Activated CD8-positive, alpha-beta T cell treated with anti-CD3 and anti-CD28 coated beads for 36 hours (primary cell): ENCODE measurements around the gene CD40LG. TPM values are rescaled to one million over a fixed set of nuclear protein-coding genes. Genes with fewer than 3 reads are reported as not detected.
A peak's percentile ranks its signal among the peaks of the same experiment; 100 is the strongest.

ENCODE experiments used
- ATAC-seq: fragments of 200-7000 bp; cut with Tn5 transposase; one replicate; pipeline ENCODE4 v1.10.0; 2021; ENCODE audit warnings: mild to moderate bottlenecking, moderate library complexity
- CTCF ChIA-PET: fragments of 350-600 bp; sonication (Branson Sonifier 250); formaldehyde crosslinking; loops from one replicate; lab custom pipeline; 2021; ENCODE audit warnings: antibody characterized with exemption; lab: Charles Lee
- POLR2A ChIA-PET: fragments of 350-600 bp; sonication (Branson Sonifier 250); formaldehyde crosslinking; loops from one replicate; lab custom pipeline; 2021; ENCODE audit warnings: antibody characterized with exemption; lab: Charles Lee
- DNase-seq: peaks from one replicate; pipeline ENCODE4 v3.0.0-alpha.2; 2020
- H3K27ac Mint-ChIP-seq: one replicate; pipeline ENCODE4 v1.8.0; 2021; ENCODE audit warnings: mild to moderate bottlenecking, mixed read lengths
- H3K27me3 Mint-ChIP-seq: one replicate; pipeline ENCODE4 v1.8.0; 2021; ENCODE audit warnings: mixed read lengths
- H3K36me3 Mint-ChIP-seq: one replicate; pipeline ENCODE4 v1.8.0; 2021; ENCODE audit warnings: low read depth, mixed read lengths
- H3K4me1 Mint-ChIP-seq: one replicate; pipeline ENCODE4 v1.8.0; 2021; ENCODE audit warnings: low read depth, mixed read lengths
- H3K4me3 Mint-ChIP-seq: one replicate; pipeline ENCODE4 v1.8.0; 2021; ENCODE audit warnings: mild to moderate bottlenecking, moderate library complexity, mixed read lengths
- H3K9me3 Mint-ChIP-seq: one replicate; pipeline ENCODE4 v1.8.0; 2021; ENCODE audit warnings: mixed read lengths
- intact Hi-C: fragments of 100-400 bp; cut with micrococcal nuclease; formaldehyde crosslinking; loops from one replicate; pipeline ENCODE4 v1.10.0; 2022
- total RNA-seq, 2 experiments: library from RNA; stranded (reverse); gene quantifications; one replicate each; pipeline ENCODE4 v1.2.3, GENCODE V29; 2021
- TF ChIP-seq, protein P1 (sequence below): fragments of 200-600 bp; IDR thresholded peaks from one replicate; pipeline ENCODE4 v1.8.0; 2022; ENCODE audit warnings: antibody characterized with exemption, mild to moderate bottlenecking

Gene CD40LG
- total RNA-seq, 2 experiments from 2014 or later: 2.6 to 3.1 TPM

DNA sequence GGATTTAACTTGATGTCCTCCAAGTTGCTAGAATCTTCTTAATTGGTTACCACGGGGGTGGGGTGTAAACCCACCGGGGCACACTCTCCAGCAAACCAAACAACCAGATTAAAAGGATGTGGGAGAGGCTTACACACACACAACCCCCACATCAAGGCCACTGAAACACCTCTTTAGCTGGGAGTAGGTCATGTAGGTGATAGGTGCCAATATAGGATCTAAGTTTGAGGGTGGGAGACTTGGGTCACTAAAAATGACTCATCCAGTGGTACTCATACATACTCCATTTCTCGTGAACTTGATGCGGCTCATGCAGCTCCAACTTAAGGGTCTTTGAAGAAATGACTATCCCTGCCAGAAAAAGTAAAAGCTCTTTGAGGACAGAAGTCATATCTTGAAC is 20.5 kb upstream of the CD40LG start:
- ChIA-PET CTCF (interaction anchor here (0.9 to 1.8 kb wide), 4 partner anchors 8 to 50 kb away, joined by 3 to 4 read pairs (median 4); no protein-coding TSS in a partner anchor), POLR2A (interaction anchor here (0.8 to 2.5 kb wide), 3 partner anchors 10 to 43 kb away, joined by 3 to 8 read pairs (median 5); no protein-coding TSS in a partner anchor)
- peak; percentile 82 for ATAC-seq
- Mint-ChIP-seq H3K4me1 (peaks cover 83% of the 10 kb centered on the region), H3K27me3 (no peaks in the 10 kb centered on the region), H3K27ac (peak overlapping the region; percentile 87), H3K9me3 (peaks cover 6% of the 10 kb centered on the region), H3K36me3 (peaks cover 3% of the 10 kb centered on the region), H3K4me3 (no peak overlapping the region)
- intact Hi-C loops: loop anchor here (5.0 kb wide), 2 partner anchors 40 to 60 kb away; no protein-coding TSS in a partner anchor
- DNase-seq: peak; percentile 63
- TF ChIP-seq, protein P1, sequence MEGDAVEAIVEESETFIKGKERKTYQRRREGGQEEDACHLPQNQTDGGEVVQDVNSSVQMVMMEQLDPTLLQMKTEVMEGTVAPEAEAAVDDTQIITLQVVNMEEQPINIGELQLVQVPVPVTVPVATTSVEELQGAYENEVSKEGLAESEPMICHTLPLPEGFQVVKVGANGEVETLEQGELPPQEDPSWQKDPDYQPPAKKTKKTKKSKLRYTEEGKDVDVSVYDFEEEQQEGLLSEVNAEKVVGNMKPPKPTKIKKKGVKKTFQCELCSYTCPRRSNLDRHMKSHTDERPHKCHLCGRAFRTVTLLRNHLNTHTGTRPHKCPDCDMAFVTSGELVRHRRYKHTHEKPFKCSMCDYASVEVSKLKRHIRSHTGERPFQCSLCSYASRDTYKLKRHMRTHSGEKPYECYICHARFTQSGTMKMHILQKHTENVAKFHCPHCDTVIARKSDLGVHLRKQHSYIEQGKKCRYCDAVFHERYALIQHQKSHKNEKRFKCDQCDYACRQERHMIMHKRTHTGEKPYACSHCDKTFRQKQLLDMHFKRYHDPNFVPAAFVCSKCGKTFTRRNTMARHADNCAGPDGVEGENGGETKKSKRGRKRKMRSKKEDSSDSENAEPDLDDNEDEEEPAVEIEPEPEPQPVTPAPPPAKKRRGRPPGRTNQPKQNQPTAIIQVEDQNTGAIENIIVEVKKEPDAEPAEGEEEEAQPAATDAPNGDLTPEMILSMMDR: no peak

DNA sequence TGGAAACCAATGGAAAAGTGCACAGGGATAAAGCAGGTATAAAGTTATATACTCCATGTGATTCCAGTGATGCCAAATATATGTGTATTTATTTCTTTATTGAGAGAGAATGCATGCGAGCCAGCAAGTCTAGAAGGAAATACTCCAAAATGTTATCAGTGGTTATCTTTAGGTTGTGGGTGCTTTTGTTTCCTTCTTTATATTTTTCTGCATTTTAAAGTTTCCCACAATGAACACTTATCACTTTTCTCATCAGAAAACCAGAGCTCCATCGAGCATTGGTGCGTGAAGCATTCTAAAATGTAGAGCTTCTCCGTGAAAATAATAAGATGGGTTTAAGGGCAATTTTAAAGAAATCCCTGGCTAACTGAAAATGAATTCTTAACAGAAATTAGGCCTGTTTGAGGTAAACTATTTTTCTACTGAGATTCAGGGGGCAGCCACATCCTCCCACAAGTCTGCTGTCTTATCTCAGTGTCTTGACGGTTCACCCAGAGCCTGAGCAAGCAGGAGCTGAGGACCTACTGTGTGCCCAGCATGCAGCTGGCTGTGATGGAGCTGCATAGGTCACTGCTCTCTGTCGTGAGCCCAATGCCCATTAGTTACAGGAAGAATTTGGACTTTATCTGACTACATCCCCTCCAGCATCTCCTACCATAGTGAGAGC is 18.7 kb upstream of the CD40LG start:
- CTCF ChIA-PET: interaction anchor here (0.9 to 2.3 kb wide), 3 partner anchors 13 to 53 kb away, joined by 3 to 6 read pairs (median 3); no protein-coding TSS in a partner anchor

DNA sequence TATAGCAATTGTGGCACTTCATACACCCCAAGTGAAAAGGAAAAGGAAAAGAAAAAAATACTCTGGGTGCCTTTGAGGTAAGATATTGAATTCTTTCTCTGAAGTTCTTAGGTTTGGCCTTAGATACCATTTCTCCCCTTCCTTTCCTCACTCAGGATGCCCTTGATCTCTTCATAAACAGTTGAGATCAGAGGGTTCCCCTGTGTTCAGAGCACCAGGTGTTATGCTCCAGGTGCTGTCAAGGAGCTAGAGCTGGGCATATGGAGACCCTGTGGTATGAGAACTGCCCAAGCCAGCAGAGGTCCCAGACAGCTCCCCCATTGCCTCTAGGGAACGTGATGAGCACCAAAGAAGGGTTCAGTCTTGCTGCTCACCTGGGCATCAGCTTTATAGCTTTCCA is 17.1 kb upstream of the CD40LG start:
- TF ChIP-seq, protein P1: no peak
- peaks cover 3% of the 10 kb centered on the region for H3K36me3 Mint-ChIP-seq
- peaks cover 79% of the 10 kb centered on the region for H3K4me1 Mint-ChIP-seq
- no peaks in the 10 kb centered on the region for H3K27me3 Mint-ChIP-seq
- ChIA-PET POLR2A (interaction anchor here (1.8 kb wide), 1 partner anchor 8 kb away, joined by 3 read pairs; no protein-coding TSS in a partner anchor), CTCF (no interaction called here)
- peak overlapping the region; percentile 46 for H3K27ac Mint-ChIP-seq
- H3K9me3 Mint-ChIP-seq: peaks cover 2% of the 10 kb centered on the region
- DNase-seq (no peak), ATAC-seq (no peak)
- intact Hi-C loops: no loop called here
- H3K4me3 Mint-ChIP-seq: no peak overlapping the region

More for the DNA sequence above, 18.7 kb upstream of the CD40LG start:
- intact Hi-C loops: loop anchor here (5.0 kb wide), 2 partner anchors 42 to 58 kb away; no protein-coding TSS in a partner anchor
- TF ChIP-seq, protein P1: no peak
- Mint-ChIP-seq H3K36me3 (peaks cover 3% of the 10 kb centered on the region), H3K27ac (peak overlapping the region; percentile 85), H3K9me3 (peaks cover 6% of the 10 kb centered on the region), H3K4me3 (no peak overlapping the region), H3K27me3 (no peaks in the 10 kb centered on the region), H3K4me1 (peaks cover 82% of the 10 kb centered on the region)
- POLR2A ChIA-PET: interaction anchor here (0.8 to 1.8 kb wide), 2 partner anchors 10 to 99 kb away, joined by 3 read pairs; no protein-coding TSS in a partner anchor
- ATAC-seq (no peak), DNase-seq (peak; percentile 37)

DNA sequence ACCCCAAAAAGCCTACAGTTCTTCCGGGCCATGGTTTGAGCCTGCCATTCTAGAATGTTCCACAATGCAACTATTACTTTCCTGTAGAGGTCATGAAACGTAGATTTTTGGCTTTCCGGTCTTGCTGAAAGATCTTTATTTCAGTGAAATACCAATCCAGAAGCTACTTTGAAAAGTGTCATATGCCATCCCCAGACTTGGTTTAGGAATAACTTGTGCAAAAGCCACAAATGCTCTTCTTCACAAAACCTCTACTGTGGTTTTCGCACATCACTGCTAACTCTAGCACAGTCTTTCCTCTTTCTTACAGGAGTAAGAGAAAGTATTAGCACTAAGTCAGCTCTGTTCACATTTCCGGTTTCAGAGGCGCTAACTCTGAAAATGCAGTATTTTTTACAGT is 12.7 kb upstream of the CD40LG start:
- H3K27me3 Mint-ChIP-seq: no peaks in the 10 kb centered on the region
- TF ChIP-seq, protein P1: no peak
- no peak overlapping the region for H3K4me3 Mint-ChIP-seq
- DNase-seq: peak; percentile 43
- no peaks in the 10 kb centered on the region for H3K36me3 Mint-ChIP-seq
- ChIA-PET POLR2A (interaction anchor here (1.7 kb wide), 1 partner anchor 11 kb away, joined by 5 read pairs; no protein-coding TSS in a partner anchor), CTCF (interaction anchor here (0.8 to 1.5 kb wide), 9 partner anchors 8 to 30 kb away, joined by 3 to 6 read pairs (median 3); no protein-coding TSS in a partner anchor)
- H3K4me1 Mint-ChIP-seq: peaks cover 71% of the 10 kb centered on the region
- intact Hi-C loops: no loop called here
- ATAC-seq: peak; percentile 87
- peak overlapping the region; percentile 79 for H3K27ac Mint-ChIP-seq
- no peaks in the 10 kb centered on the region for H3K9me3 Mint-ChIP-seq
